ENCODE results near the gene TOX2.

Gene TOX2

DNA sequence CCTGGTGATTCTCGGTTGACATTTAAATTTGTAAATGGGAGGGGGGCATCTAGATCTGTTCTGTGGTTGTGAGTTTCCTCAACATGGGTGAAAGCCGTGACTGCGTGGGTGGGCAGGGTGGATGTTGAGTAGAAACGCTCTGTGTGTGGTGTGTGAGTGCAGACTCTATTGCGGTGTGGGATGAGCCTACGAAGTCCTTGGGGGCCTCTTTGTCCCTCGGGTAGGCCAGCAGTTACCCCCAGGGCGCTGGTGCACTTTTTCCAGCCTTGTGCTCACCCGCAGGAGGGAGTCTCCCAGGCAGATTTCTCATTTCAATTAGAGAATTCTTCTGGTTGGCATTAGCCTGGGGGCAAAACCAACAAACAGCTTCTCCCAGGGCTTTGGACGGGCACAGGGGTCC is 10.6 kb downstream of the TOX2 start:
- in situ Hi-C loops (cut with MboI; ENCODE audit: low pct_unique_long_range_greater_than_20kb, low sequenced_read_pairs, unreplicated experiment), result no loop called here
- DNase-seq (ENCODE audit: low spot score), result no peak

DNA sequence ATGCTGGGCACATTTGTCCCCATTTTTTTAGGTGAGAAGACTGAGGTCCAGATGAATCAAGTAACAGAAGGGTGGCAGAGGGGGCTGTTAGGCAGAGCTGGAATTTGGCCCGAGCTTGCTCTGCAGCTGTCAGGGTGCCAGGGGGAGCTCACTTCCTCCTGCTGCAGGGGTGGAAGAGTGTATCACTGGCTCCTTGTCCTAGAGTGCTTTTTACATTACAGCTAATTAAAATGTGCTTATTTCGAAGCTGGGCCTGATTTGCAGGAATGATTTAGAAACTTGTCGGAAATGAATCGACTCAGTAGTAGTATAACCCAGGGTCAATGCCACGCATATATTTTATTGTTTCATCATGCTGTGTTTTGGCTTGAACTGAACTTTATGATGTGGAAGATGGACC is 11.1 kb downstream of the TOX2 start:
- TF ChIP-seq, protein P1, sequence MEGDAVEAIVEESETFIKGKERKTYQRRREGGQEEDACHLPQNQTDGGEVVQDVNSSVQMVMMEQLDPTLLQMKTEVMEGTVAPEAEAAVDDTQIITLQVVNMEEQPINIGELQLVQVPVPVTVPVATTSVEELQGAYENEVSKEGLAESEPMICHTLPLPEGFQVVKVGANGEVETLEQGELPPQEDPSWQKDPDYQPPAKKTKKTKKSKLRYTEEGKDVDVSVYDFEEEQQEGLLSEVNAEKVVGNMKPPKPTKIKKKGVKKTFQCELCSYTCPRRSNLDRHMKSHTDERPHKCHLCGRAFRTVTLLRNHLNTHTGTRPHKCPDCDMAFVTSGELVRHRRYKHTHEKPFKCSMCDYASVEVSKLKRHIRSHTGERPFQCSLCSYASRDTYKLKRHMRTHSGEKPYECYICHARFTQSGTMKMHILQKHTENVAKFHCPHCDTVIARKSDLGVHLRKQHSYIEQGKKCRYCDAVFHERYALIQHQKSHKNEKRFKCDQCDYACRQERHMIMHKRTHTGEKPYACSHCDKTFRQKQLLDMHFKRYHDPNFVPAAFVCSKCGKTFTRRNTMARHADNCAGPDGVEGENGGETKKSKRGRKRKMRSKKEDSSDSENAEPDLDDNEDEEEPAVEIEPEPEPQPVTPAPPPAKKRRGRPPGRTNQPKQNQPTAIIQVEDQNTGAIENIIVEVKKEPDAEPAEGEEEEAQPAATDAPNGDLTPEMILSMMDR (IDR thresholded peaks at IDR 0.05; ENCODE audit: extremely low read depth, insufficient read depth, missing control alignments), result no peak
- in situ Hi-C loops (cut with MboI; ENCODE audit: low pct_unique_long_range_greater_than_20kb, low sequenced_read_pairs, unreplicated experiment), result no loop called here
- DNase-seq (ENCODE audit: low spot score), result no peak

More for the DNA sequence above, 10.6 kb downstream of the TOX2 start:
- TF ChIP-seq, protein P1 (IDR thresholded peaks at IDR 0.05; ENCODE audit: extremely low read depth, insufficient read depth, missing control alignments), result no peak

DNA sequence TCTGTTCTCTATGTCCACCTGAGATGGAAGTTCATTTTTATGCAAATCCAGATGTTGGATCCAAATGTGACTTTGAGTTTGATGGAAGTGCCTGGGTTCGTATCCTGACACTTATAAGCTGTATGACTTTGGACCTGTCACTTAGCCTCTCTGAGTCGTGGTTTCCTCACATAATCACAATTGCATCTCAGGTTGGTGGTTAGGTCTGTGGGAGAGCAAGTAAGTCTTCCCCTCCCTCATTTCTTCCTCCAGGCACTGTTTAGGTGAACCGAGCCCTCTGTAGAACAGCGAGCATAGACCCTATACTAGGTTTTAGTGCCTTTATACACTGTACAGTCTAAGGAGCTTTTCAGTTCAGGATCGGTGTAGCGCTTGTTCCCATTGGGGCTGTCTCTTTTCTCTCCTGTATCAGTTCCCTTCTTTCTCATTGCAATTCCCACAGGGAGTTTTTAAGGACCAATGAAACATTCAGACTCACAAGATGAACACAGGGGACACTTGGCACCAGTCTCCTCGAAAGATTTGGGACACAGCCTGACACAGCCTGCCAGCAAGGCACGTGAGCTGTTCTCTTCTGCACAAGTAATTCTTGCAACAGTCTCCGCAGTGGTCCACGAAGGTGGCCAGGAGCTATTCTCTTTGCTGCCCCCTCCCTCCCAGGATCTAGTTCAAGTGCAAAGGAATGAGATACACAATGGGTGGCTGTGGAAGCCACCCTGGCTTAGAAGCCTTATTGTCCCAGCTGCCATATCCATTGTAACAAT is 11.8 kb downstream of the TOX2 start:
- in situ Hi-C loops (cut with MboI; ENCODE audit: low pct_unique_long_range_greater_than_20kb, low sequenced_read_pairs, unreplicated experiment), result no loop called here
- DNase-seq (ENCODE audit: low spot score), result no peak
- TF ChIP-seq, protein P1 (IDR thresholded peaks at IDR 0.05; ENCODE audit: extremely low read depth, insufficient read depth, missing control alignments), result no peak

DNA sequence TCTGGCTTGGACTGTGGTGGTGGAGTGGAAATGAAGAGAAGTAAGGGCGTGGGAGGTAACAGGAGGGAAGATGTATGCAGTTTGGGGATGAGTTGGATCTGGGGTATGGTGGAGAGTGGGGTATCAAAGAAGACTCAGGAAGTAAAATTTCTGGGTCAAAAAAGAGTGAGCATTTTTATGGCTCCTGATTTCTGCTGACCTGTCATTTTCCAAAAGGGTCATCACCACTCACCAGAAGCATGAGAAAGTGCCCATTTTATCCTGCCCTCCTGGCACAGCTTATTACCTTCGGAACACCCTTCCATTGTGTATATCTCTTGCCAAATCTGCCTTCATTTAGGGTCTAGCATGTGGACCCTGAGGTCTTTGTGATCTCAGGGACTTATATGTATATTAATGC is 17.3 kb downstream of the TOX2 start:
- no peak for DNase-seq (ENCODE audit: low spot score)
- in situ Hi-C loops (cut with MboI; ENCODE audit: low pct_unique_long_range_greater_than_20kb, low sequenced_read_pairs, unreplicated experiment), result no loop called here
- TF ChIP-seq, protein P1 (IDR thresholded peaks at IDR 0.05; ENCODE audit: extremely low read depth, insufficient read depth, missing control alignments), result no peak

DNA sequence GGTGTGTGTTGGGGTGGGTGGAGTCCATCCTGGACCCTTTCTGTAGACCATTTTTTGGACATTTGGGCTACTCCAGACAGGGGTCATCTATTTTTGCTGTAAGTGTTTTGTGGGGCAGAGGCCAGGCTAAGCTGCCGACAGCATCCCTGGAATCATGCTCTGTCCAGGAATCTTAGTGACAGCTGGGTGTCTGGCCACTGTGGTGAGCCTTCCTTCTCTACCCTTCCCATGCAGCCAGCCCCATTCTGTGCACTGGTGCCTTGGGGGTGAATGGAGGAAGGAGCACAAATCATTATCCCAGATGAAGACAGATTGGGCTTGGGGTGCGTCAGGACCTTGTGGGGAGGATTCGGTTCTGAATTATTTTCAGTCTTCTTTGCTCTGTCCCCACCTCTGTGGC is 20.2 kb downstream of the TOX2 start:
- TF ChIP-seq, protein P1 (IDR thresholded peaks at IDR 0.05; ENCODE audit: extremely low read depth, insufficient read depth, missing control alignments), result no peak
- in situ Hi-C loops (cut with MboI; ENCODE audit: low pct_unique_long_range_greater_than_20kb, low sequenced_read_pairs, unreplicated experiment), result no loop called here
- DNase-seq (ENCODE audit: low spot score), result no peak

DNA sequence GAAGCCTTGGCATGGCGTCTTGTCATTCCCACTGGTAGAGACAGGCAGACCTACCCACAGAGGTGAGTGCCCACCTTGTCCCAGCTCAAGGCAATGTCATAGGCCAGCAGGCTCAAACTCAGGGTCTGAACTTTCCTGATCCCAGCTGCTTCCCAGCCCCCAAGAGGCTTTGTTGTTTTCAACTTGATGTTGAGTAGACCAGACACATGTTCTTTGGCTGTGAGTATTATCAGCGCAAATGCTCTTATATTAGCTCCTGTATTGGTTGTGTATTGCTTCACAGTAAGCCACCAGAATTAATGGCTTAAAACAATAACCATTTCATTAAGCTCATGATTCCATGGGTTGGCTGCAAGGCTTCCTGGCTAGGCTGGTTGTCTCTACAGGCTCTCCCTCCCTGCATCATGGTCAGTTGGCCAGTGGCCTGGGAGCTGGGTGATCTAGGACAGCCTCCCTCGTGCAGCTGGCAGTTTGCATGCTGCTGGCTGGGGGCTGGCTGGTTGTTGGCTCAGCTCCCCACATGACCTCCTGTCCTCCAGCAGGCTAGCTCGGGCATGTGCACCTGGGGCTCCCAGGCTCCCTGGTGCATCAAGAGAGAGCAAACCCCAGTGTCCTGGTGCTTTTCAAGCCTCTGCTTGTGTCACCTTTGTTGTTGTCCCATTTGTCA is 21.6 kb downstream of the TOX2 start:
- TF ChIP-seq, protein P1 (IDR thresholded peaks at IDR 0.05; ENCODE audit: extremely low read depth, insufficient read depth, missing control alignments), result no peak
- in situ Hi-C loops (cut with MboI; ENCODE audit: low pct_unique_long_range_greater_than_20kb, low sequenced_read_pairs, unreplicated experiment), result no loop called here
- DNase-seq (ENCODE audit: low spot score), result no peak

Data from GM13977 (cell line).